ENCODE data around the gene NUP58. TPM values are rescaled to one million over a fixed set of nuclear protein-coding genes. Genes with fewer than 3 reads are reported as not detected.
"Not testable (repeated sequence)": the region's sequence is repeated elsewhere in the genome, so short reads cannot be mapped to it uniquely, and the experiment has no call there.

Gene NUP58
- total RNA-seq, 2 donors from 2014 or later = 40.7 to 52.4 TPM

- Histone ChIP-seq H3K9ac (ENCODE audit: low read depth in 2 of 2, low read length in 2 of 2) (no peak overlapping the region), H3K9me3 (no peaks in the 10 kb centered on the region), H3K27me3 (no peaks in the 10 kb centered on the region), H3K4me3 (no peak overlapping the region), H3K27ac (no peak overlapping the region), H3K4me1 (no peaks in the 10 kb centered on the region), H3K36me3 (no peaks in the 10 kb centered on the region)
- TF ChIP-seq, protein P1, sequence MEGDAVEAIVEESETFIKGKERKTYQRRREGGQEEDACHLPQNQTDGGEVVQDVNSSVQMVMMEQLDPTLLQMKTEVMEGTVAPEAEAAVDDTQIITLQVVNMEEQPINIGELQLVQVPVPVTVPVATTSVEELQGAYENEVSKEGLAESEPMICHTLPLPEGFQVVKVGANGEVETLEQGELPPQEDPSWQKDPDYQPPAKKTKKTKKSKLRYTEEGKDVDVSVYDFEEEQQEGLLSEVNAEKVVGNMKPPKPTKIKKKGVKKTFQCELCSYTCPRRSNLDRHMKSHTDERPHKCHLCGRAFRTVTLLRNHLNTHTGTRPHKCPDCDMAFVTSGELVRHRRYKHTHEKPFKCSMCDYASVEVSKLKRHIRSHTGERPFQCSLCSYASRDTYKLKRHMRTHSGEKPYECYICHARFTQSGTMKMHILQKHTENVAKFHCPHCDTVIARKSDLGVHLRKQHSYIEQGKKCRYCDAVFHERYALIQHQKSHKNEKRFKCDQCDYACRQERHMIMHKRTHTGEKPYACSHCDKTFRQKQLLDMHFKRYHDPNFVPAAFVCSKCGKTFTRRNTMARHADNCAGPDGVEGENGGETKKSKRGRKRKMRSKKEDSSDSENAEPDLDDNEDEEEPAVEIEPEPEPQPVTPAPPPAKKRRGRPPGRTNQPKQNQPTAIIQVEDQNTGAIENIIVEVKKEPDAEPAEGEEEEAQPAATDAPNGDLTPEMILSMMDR (IDR thresholded peaks at IDR 0.05) = no peak
- intact Hi-C loops (cut with DNase I) = no loop called here
- DNase-seq = no peak
These were observed 50.8 kb downstream of the NUP58 start for GRCh38 chr13:25352230-25352629.

GRCh38 chr13:25352806-25353205, 51.4 kb downstream of the NUP58 start:
- TF ChIP-seq, protein P1 (IDR thresholded peaks at IDR 0.05) = no peak
- intact Hi-C loops (cut with DNase I) = no loop called here
- H3K4me1 ChIP-seq = no peaks in the 10 kb centered on the region
- H3K9me3 ChIP-seq = no peaks in the 10 kb centered on the region
- no peak overlapping the region for H3K4me3 ChIP-seq
- H3K27ac ChIP-seq = no peak overlapping the region
- no peak overlapping the region for H3K9ac ChIP-seq (ENCODE audit: low read depth in 2 of 2, low read length in 2 of 2)
- no peak for DNase-seq
- no peaks in the 10 kb centered on the region for H3K27me3 ChIP-seq
- no peaks in the 10 kb centered on the region for H3K36me3 ChIP-seq

- TF ChIP-seq, protein P1 (IDR thresholded peaks at IDR 0.05) = no peak
- DNase-seq = no peak
- intact Hi-C loops (cut with DNase I) = no loop called here
These were observed 51.9 kb downstream of the NUP58 start for GRCh38 chr13:25353344-25353743.

GRCh38 chr13:25354377-25354776, 53.0 kb downstream of the NUP58 start:
- Histone ChIP-seq H3K4me1 (no peaks in the 10 kb centered on the region), H3K9ac (ENCODE audit: low read depth in 2 of 2, low read length in 2 of 2) (no peak overlapping the region), H3K36me3 (no peaks in the 10 kb centered on the region), H3K9me3 (no peaks in the 10 kb centered on the region), H3K4me3 (no peak overlapping the region), H3K27me3 (no peaks in the 10 kb centered on the region), H3K27ac (no peak overlapping the region)
- intact Hi-C loops (cut with DNase I) = no loop called here
- DNase-seq = no peak
- TF ChIP-seq, protein P1 (IDR thresholded peaks at IDR 0.05) = no peak

More at GRCh38 chr13:25353344-25353743, 51.9 kb downstream of the NUP58 start:
- Histone ChIP-seq H3K4me1 (no peaks in the 10 kb centered on the region), H3K27me3 (no peaks in the 10 kb centered on the region), H3K4me3 (no peak overlapping the region), H3K36me3 (no peaks in the 10 kb centered on the region), H3K9ac (ENCODE audit: low read depth in 2 of 2, low read length in 2 of 2) (no peak overlapping the region), H3K9me3 (no peaks in the 10 kb centered on the region), H3K27ac (no peak overlapping the region)

- H3K4me3 ChIP-seq; intact Hi-C loops (cut with DNase I); H3K36me3 ChIP-seq; H3K27me3 ChIP-seq; H3K9ac ChIP-seq (ENCODE audit: low read depth in 2 of 2, low read length in 2 of 2); H3K27ac ChIP-seq; H3K4me1 ChIP-seq; H3K9me3 ChIP-seq; DNase-seq: not testable (repeated sequence)
These were observed 59.0 kb downstream of the NUP58 start for GRCh38 chr13:25360443-25360842.

DNA sequence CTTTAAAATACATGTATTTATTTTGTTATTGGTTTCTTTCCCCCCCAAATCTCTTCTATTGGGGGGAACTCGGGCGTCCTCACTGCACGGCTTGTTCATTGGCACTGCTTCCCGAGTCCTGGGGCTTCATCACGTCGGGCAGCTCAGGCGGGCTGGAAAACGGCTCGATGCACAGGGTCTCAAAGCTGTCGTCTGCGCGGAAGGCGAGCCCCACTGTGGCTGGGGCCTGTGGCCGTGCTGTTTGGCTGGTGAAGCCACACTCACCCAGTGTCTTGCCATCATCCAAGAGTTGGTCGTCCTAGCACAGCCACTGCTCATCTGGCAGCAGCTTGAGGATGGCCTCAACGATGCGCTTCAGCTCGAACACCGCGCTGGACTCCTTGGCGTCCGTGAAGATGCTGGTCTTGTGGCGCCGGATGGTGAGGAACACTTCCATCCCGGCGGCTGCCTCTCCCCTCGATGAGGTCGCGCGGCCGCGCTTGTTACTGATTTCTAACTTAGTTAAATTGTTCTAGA, 64.4 kb downstream of the NUP58 start:
- H3K9me3 ChIP-seq = no peaks in the 10 kb centered on the region
- intact Hi-C loops (cut with DNase I) = no loop called here
- H3K27me3 ChIP-seq = no peaks in the 10 kb centered on the region
- no peak overlapping the region for H3K4me3 ChIP-seq
- no peak for DNase-seq
- H3K9ac ChIP-seq (ENCODE audit: low read depth in 2 of 2, low read length in 2 of 2) = no peak overlapping the region
- no peaks in the 10 kb centered on the region for H3K36me3 ChIP-seq
- no peaks in the 10 kb centered on the region for H3K4me1 ChIP-seq
- no peak overlapping the region for H3K27ac ChIP-seq
- TF ChIP-seq, protein P1 (IDR thresholded peaks at IDR 0.05) = no peak
